ENCODE data around the gene SEMA3E.

DNA sequence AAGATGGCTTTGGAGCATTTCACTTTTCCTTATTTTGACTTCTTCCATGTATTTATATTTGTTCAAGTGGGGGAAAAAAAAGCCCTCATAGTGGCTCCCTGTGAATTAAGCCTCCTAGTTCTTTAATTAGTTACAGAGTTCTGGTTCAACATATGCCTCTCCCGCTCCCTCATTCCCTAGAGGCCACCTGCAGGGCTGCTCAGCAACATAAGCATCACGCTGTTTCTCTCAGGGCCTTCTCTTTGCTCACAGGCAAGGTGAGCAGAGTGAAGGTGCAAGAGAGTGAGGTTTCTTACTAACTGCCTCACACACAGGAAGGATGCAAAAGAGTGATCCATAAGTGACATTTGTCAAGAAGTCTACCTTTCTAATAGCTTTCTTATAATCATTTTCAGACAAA is 196.7 kb downstream of the SEMA3E start:
- TF ChIP-seq POLR2A (IDR thresholded peaks at IDR 0.05), result no peak
- TF ChIP-seq, protein P1, sequence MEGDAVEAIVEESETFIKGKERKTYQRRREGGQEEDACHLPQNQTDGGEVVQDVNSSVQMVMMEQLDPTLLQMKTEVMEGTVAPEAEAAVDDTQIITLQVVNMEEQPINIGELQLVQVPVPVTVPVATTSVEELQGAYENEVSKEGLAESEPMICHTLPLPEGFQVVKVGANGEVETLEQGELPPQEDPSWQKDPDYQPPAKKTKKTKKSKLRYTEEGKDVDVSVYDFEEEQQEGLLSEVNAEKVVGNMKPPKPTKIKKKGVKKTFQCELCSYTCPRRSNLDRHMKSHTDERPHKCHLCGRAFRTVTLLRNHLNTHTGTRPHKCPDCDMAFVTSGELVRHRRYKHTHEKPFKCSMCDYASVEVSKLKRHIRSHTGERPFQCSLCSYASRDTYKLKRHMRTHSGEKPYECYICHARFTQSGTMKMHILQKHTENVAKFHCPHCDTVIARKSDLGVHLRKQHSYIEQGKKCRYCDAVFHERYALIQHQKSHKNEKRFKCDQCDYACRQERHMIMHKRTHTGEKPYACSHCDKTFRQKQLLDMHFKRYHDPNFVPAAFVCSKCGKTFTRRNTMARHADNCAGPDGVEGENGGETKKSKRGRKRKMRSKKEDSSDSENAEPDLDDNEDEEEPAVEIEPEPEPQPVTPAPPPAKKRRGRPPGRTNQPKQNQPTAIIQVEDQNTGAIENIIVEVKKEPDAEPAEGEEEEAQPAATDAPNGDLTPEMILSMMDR (IDR thresholded peaks at IDR 0.05), result no peak
- TF ChIP-seq POLR2AphosphoS5 (IDR thresholded peaks at IDR 0.05), result no peak
- no peak for TF ChIP-seq EP300 (IDR thresholded peaks at IDR 0.05)
